SK-N-SH (cell line): ENCODE data around the gene OGDHL. TPM values are rescaled to one million over a fixed set of nuclear protein-coding genes. Genes with fewer than 3 reads are reported as not detected.

ENCODE experiments used
- CTCF ChIA-PET: fragments of 300-600, 350-600 bp; formaldehyde crosslinking; extraction: SDS; loops from one replicate; lab custom pipeline; 2021; lab: Yijun Ruan, JAX
- POLR2A ChIA-PET: fragments of 350-600 bp; sonication (Branson Sonifier 250); formaldehyde crosslinking; extraction: SDS; loops from one replicate; lab custom pipeline; 2020; ENCODE audit warnings: antibody characterized with exemption, inconsistent platforms; lab: Yijun Ruan, JAX
- DNase-seq: peaks from one replicate; pipeline ENCODE4 v3.0.0; 2012
- H2AFZ ChIP-seq: fragments of 200-600 bp; sonication (generic); 2 replicates; pipeline ENCODE4 v1.8.1; 2016; ENCODE audit warnings: antibody characterized with exemption, mild to moderate bottlenecking, low read depth
- H3F3A ChIP-seq: fragments of 200-600 bp; sonication (generic); replicated peaks from 2 replicates; pipeline ENCODE3; 2016; ENCODE audit warnings: antibody characterized with exemption, mild to moderate bottlenecking; ENCODE audit not compliant: insufficient read depth
- H3K27ac ChIP-seq, 2 experiments: fragments of 200-500 bp in 1 of 2; fragments of 200-600 bp in 1 of 2; sonication (Bioruptor generic) in 1 of 2; sonication (generic), shearing (Covaris generic) in 1 of 2; 2 replicates each; pipeline versions ENCODE4 v1.5.1 to v1.6.1; 2014 to 2016; ENCODE audit warnings: low read depth in 2 of 2, inconsistent platforms in 1 of 2, low read length in 1 of 2, mild to moderate bottlenecking in 1 of 2, mixed read lengths in 1 of 2
- H3K27me3 ChIP-seq: fragments of 200-600 bp; sonication (generic), shearing (Covaris generic); 2 replicates; pipeline ENCODE4 v1.6.1; 2016; ENCODE audit warnings: mixed run types; ENCODE audit not compliant: insufficient read depth
- H3K36me3 ChIP-seq, 2 experiments: fragments of 200-500 bp in 1 of 2; fragments of 200-600 bp in 1 of 2; sonication (Bioruptor generic) in 1 of 2; sonication (generic) in 1 of 2; replicated peaks in 1 of 2; 2 replicates each; pipeline versions ENCODE3 to v1.5.1; 2014 to 2016; ENCODE audit warnings: low read length in 1 of 2, mild to moderate bottlenecking in 1 of 2; ENCODE audit not compliant: insufficient read depth in 2 of 2, control insufficient read depth in 1 of 2
- H3K4me1 ChIP-seq, 2 experiments: fragments of 200-500 bp in 1 of 2; fragments of 200-600 bp in 1 of 2; sonication (Bioruptor generic) in 1 of 2; sonication (generic), shearing (Covaris generic) in 1 of 2; 2 replicates each; pipeline versions ENCODE4 v1.5.1 to v1.6.1; 2014 to 2016; ENCODE audit warnings: low read depth in 1 of 2, low read length in 1 of 2, mixed run types in 1 of 2; ENCODE audit not compliant: insufficient read depth in 2 of 2, control insufficient read depth in 1 of 2
- H3K4me2 ChIP-seq: fragments of 200-600 bp; sonication (generic), shearing (Covaris generic); 2 replicates; pipeline ENCODE4 v1.6.1; 2017; ENCODE audit warnings: mixed run types
- H3K4me3 ChIP-seq, 2 experiments: fragments of 200-500 bp in 1 of 2; fragments of 200-600 bp in 1 of 2; sonication (Bioruptor generic) in 1 of 2; sonication (generic), shearing (Covaris generic) in 1 of 2; 2 replicates each; pipeline versions ENCODE4 v1.5.1 to v1.8.1; 2014 to 2016; ENCODE audit warnings: low read depth in 2 of 2, inconsistent platforms in 1 of 2, low read length in 1 of 2, mild to moderate bottlenecking in 1 of 2, mixed read lengths in 1 of 2, moderate library complexity in 1 of 2
- H3K79me2 ChIP-seq: fragments of 200-600 bp; sonication (generic); 2 replicates; pipeline ENCODE4 v1.8.1; 2017; ENCODE audit warnings: mild to moderate bottlenecking; ENCODE audit not compliant: insufficient read depth
- H3K9ac ChIP-seq: fragments of 200-600 bp; sonication (generic); 2 replicates; pipeline ENCODE4 v1.6.1; 2017; ENCODE audit warnings: mixed run types
- H3K9me2 ChIP-seq: fragments of 200-600 bp; sonication (generic); 2 replicates; pipeline ENCODE4 v1.6.1; 2017; ENCODE audit warnings: mixed run types
- H3K9me3 ChIP-seq: fragments of 200-600 bp; sonication (generic); 2 replicates; pipeline ENCODE4 v1.6.1; 2017; ENCODE audit warnings: mixed run types, mild to moderate bottlenecking, moderate library complexity
- H4K20me1 ChIP-seq: fragments of 200-600 bp; sonication (generic); 2 replicates; pipeline ENCODE4 v1.6.1; 2017; ENCODE audit warnings: mild to moderate bottlenecking, mixed run types; ENCODE audit not compliant: insufficient read depth
- ELF1 ChIP-seq: IDR thresholded peaks from 2 replicates; pipeline ENCODE4 v1.4.0; 2012
- EP300 ChIP-seq, 2 experiments: IDR thresholded peaks; 2 replicates each; pipeline versions ENCODE4 v1.4.0 to v1.6.1; 2012; ENCODE audit warnings: borderline replicate concordance in 1 of 2, low read depth in 1 of 2, low read length in 1 of 2
- EZH2phosphoT487 ChIP-seq: fragments of 200-600 bp; sonication (generic); IDR thresholded peaks from 2 replicates; pipeline ENCODE4 v1.6.1; 2017; ENCODE audit warnings: low read depth, mixed run types, mild to moderate bottlenecking, antibody characterized with exemption, moderate library complexity, borderline replicate concordance
- FOXM1 ChIP-seq: IDR thresholded peaks from 2 replicates; pipeline ENCODE4 v1.4.0; 2012; ENCODE audit warnings: low read depth, mild to moderate bottlenecking
- MEF2A ChIP-seq: IDR thresholded peaks from 2 replicates; pipeline ENCODE4 v1.4.0; 2012; ENCODE audit warnings: low read depth, borderline replicate concordance
- NRF1 ChIP-seq: IDR thresholded peaks from 2 replicates; pipeline ENCODE4 v1.6.1; 2012; ENCODE audit warnings: low read depth, mild to moderate bottlenecking, low read length
- POLR2AphosphoS5 ChIP-seq: IDR thresholded peaks from 2 replicates; pipeline ENCODE4 v1.6.1; 2012; ENCODE audit warnings: low read depth, low read length
- RAD21 ChIP-seq: IDR thresholded peaks from 2 replicates; pipeline ENCODE4 v1.6.1; 2012; ENCODE audit warnings: mild to moderate bottlenecking, low read length
- RCOR1 ChIP-seq: fragments of 150-350 bp; IDR thresholded peaks from 2 replicates; pipeline ENCODE4 v1.6.1; 2017; ENCODE audit warnings: antibody characterized with exemption, low read length
- RFX5 ChIP-seq: IDR thresholded peaks from 2 replicates; pipeline ENCODE4 v1.6.1; 2012; ENCODE audit warnings: mild to moderate bottlenecking, improper control_type of control experiment, low read length
- SIN3A ChIP-seq: IDR thresholded peaks from 2 replicates; pipeline ENCODE4 v1.6.1; 2012; ENCODE audit warnings: low read depth, mild to moderate bottlenecking, low read length, moderate library complexity, borderline replicate concordance
- TCF12 ChIP-seq: IDR thresholded peaks from 2 replicates; pipeline ENCODE4 v1.4.0; 2012
- YY1 ChIP-seq: IDR thresholded peaks from 2 replicates; pipeline ENCODE4 v1.4.0; 2012; ENCODE audit warnings: low read depth, mild to moderate bottlenecking
- WGBS: methylation state at CpG from one replicate; pipeline ENCODE4 v1.1.6; 2017; ENCODE audit warnings: low lambda C conversion rate; 5-methylcytosine and 5-hydroxymethylcytosine counted together
- polyA plus RNA-seq, 3 experiments: library from polyadenylated mRNA; depleted of rRNA; stranded (reverse); fragments of >200 nt; gene quantifications; 2 replicates each; pipeline ENCODE4 v1.2.3, GENCODE V29; 2012
- TF ChIP-seq, protein P1 (sequence below): fragments of 200-600 bp; sonication (generic); IDR thresholded peaks from 2 replicates; pipeline ENCODE4 v1.6.1; 2017; ENCODE audit warnings: antibody characterized with exemption, mild to moderate bottlenecking, moderate library complexity
- TF ChIP-seq, protein P2 (sequence below): fragments of 150-350 bp; IDR thresholded peaks from 2 replicates; pipeline ENCODE4 v1.6.1; 2017; ENCODE audit warnings: antibody characterized with exemption, low read length, low read depth, borderline replicate concordance
- TF ChIP-seq, protein P3 (sequence below): fragments of 150-350 bp; IDR thresholded peaks from 2 replicates; pipeline ENCODE4 v1.6.1; 2016; ENCODE audit warnings: mild to moderate bottlenecking, low read depth, low read length
- TF ChIP-seq, protein P4 (sequence below): IDR thresholded peaks from 2 replicates; pipeline ENCODE4 v1.4.0; 2012; ENCODE audit warnings: low read depth
- TF ChIP-seq, protein P5 (sequence below): IDR thresholded peaks from 2 replicates; pipeline ENCODE4; 2012

OGDHL gene
- polyA plus RNA-seq, 1 of the 3 experiments (the other 2 are of a cell fraction) = 25.4 TPM

DNA sequence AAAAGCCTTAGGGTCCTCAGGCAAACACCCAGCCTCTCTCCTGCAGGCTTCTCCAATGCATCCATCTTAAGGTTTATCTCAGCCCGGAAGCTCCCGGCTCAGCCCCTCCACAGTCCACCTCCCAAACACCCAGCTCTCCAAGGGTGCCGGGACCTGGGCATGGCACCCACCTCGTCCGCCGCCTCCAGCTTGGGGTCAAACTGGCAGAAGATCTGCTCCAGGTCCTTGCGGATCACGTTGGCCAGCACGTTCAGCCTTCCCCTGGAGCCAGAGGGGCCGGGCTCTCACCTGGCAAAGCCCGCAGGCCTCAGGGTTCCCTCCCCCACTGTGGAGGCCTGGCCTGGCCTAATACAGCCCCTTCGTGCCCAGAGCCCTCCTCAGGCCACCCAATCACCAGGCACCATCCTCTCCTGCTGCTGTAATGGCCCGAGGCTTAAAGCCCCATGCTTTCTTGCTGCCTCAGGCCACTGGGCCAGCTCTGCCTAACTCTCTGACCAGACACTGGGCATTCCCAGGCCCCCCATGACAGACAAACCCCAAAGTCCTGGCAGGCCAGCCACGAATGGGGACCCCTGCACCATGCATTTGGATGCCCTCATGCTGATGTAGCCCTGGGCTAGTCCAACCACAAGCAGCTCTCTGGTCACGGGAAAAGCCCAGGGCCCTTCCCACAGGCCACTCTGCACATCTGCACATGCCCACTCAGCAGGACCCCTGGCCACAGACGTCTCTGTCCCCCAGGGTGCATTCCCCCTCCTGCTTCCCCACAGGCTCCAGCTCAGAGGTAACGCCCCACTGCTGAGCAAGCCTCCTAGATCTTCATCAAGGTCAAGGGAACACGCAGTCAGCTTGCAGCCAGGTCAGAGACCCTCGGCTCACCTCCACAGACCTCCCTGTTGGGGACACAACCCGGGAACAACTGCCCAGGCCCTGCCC, 12.3 kb downstream of the OGDHL start:
- Histone ChIP-seq H3F3A (no peaks in the 10 kb centered on the region), H3K4me1 (no peaks in the 10 kb centered on the region), H3K27me3 (no peaks in the 10 kb centered on the region), H3K4me2 (no peak overlapping the region), H3K9ac (no peak overlapping the region), H3K79me2 (no peaks in the 10 kb centered on the region), H3K27ac (no peak overlapping the region), H3K36me3 (peaks cover 0 to 49% of the 10 kb centered on the region in 2 experiments), H4K20me1 (no peaks in the 10 kb centered on the region), H3K9me3 (no peaks in the 10 kb centered on the region), H3K4me3 (no peak overlapping the region), H2AFZ (no peak overlapping the region), H3K9me2 (no peaks in the 10 kb centered on the region)
- TF ChIP-seq TCF12 (no peak), YY1 (no peak), MEF2A (no peak), RCOR1 (no peak), RAD21 (no peak), EZH2phosphoT487 (no peak), EP300 (IDR thresholded peaks at IDR 0.05; ENCODE audit: borderline replicate concordance in 1 of 2, low read depth in 1 of 2, low read length in 1 of 2) (no peak), POLR2AphosphoS5 (no peak), ELF1 (no peak), NRF1 (no peak), FOXM1 (no peak), SIN3A (no peak), RFX5 (no peak)
- TF ChIP-seq, protein P1, sequence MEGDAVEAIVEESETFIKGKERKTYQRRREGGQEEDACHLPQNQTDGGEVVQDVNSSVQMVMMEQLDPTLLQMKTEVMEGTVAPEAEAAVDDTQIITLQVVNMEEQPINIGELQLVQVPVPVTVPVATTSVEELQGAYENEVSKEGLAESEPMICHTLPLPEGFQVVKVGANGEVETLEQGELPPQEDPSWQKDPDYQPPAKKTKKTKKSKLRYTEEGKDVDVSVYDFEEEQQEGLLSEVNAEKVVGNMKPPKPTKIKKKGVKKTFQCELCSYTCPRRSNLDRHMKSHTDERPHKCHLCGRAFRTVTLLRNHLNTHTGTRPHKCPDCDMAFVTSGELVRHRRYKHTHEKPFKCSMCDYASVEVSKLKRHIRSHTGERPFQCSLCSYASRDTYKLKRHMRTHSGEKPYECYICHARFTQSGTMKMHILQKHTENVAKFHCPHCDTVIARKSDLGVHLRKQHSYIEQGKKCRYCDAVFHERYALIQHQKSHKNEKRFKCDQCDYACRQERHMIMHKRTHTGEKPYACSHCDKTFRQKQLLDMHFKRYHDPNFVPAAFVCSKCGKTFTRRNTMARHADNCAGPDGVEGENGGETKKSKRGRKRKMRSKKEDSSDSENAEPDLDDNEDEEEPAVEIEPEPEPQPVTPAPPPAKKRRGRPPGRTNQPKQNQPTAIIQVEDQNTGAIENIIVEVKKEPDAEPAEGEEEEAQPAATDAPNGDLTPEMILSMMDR = no peak
- TF ChIP-seq, protein P2, sequence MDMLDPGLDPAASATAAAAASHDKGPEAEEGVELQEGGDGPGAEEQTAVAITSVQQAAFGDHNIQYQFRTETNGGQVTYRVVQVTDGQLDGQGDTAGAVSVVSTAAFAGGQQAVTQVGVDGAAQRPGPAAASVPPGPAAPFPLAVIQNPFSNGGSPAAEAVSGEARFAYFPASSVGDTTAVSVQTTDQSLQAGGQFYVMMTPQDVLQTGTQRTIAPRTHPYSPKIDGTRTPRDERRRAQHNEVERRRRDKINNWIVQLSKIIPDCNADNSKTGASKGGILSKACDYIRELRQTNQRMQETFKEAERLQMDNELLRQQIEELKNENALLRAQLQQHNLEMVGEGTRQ = no peak
- TF ChIP-seq, protein P3, sequence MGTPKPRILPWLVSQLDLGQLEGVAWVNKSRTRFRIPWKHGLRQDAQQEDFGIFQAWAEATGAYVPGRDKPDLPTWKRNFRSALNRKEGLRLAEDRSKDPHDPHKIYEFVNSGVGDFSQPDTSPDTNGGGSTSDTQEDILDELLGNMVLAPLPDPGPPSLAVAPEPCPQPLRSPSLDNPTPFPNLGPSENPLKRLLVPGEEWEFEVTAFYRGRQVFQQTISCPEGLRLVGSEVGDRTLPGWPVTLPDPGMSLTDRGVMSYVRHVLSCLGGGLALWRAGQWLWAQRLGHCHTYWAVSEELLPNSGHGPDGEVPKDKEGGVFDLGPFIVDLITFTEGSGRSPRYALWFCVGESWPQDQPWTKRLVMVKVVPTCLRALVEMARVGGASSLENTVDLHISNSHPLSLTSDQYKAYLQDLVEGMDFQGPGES = no peak
- TF ChIP-seq, protein P4, sequence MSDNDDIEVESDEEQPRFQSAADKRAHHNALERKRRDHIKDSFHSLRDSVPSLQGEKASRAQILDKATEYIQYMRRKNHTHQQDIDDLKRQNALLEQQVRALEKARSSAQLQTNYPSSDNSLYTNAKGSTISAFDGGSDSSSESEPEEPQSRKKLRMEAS = no peak
- TF ChIP-seq, protein P5, sequence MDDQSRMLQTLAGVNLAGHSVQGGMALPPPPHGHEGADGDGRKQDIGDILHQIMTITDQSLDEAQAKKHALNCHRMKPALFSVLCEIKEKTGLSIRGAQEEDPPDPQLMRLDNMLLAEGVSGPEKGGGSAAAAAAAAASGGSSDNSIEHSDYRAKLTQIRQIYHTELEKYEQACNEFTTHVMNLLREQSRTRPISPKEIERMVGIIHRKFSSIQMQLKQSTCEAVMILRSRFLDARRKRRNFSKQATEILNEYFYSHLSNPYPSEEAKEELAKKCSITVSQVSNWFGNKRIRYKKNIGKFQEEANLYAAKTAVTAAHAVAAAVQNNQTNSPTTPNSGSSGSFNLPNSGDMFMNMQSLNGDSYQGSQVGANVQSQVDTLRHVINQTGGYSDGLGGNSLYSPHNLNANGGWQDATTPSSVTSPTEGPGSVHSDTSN = no peak
- ChIA-PET POLR2A (no interaction called here), CTCF (interaction anchor here (0.8 to 1.2 kb wide), 2 partner anchors 155 to 157 kb away, joined by 3 read pairs; no protein-coding TSS in a partner anchor)
- no peak for DNase-seq
- 78% methylated on average over 14 of the region's 20 CpGs for WGBS
